Neural progenitor cell (in vitro differentiated cells): ENCODE results near the gene RUNDC1.

Experiments used
- EZH2 ChIP-seq: fragments of 200-600 bp; sonication (generic); IDR thresholded peaks from 2 replicates; pipeline ENCODE4 v1.6.1; 2017; ENCODE audit warnings: antibody characterized with exemption, mild to moderate bottlenecking, moderate library complexity
- TF ChIP-seq, protein P1 (sequence below): fragments of 200-600 bp; sonication (generic); IDR thresholded peaks from 2 replicates; pipeline ENCODE4 v1.5.1; 2017; ENCODE audit warnings: antibody characterized with exemption, mild to moderate bottlenecking

DNA sequence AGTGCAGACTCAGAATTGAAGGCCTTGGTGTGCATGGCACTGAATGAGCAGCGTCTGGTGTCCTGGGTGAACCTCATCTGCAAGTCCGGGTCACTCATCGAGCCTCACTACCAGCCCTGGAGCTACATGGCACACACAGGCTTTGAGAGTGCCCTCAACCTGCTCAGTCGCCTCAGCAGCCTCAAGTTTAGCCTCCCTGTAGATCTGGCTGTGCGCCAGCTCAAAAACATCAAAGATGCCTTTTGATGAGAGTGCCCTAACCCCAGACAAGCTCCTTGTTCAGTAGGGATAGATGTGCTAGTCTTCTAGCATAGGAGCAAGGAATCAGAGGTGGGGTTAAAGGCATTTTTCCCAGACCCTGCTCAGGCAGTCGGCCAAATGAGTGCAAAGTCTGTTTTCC, 11.1 kb downstream of the RUNDC1 start:
- TF ChIP-seq, protein P1, sequence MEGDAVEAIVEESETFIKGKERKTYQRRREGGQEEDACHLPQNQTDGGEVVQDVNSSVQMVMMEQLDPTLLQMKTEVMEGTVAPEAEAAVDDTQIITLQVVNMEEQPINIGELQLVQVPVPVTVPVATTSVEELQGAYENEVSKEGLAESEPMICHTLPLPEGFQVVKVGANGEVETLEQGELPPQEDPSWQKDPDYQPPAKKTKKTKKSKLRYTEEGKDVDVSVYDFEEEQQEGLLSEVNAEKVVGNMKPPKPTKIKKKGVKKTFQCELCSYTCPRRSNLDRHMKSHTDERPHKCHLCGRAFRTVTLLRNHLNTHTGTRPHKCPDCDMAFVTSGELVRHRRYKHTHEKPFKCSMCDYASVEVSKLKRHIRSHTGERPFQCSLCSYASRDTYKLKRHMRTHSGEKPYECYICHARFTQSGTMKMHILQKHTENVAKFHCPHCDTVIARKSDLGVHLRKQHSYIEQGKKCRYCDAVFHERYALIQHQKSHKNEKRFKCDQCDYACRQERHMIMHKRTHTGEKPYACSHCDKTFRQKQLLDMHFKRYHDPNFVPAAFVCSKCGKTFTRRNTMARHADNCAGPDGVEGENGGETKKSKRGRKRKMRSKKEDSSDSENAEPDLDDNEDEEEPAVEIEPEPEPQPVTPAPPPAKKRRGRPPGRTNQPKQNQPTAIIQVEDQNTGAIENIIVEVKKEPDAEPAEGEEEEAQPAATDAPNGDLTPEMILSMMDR, result no peak
- TF ChIP-seq EZH2, result no peak
